HepG2 (cell line): ENCODE data around the gene MBTPS1. TPM values are rescaled to one million over a fixed set of nuclear protein-coding genes. Genes with fewer than 3 reads are reported as not detected.

Experiments
- HOXA5 ChIP-seq: sonication (generic); formaldehyde crosslinking; IDR thresholded peaks from 2 replicates; pipeline ENCODE4 v1.4.0; 2020; ENCODE audit warnings: missing genetic modification reagents
- JDP2 ChIP-seq: sonication (generic); formaldehyde crosslinking; IDR thresholded peaks from 2 replicates; pipeline ENCODE4 v1.8.1; 2022; ENCODE audit warnings: missing genetic modification reagents, borderline replicate concordance
- KAT8 ChIP-seq: IDR thresholded peaks from 2 replicates; pipeline ENCODE4 v1.6.1; 2016; ENCODE audit warnings: missing genetic modification reagents, missing compliant biosample characterization
- KMT2A ChIP-seq: sonication (generic); formaldehyde crosslinking; IDR thresholded peaks from 2 replicates; pipeline ENCODE4 v1.4.0; 2020; ENCODE audit warnings: missing genetic modification reagents
- MIER2 ChIP-seq: IDR thresholded peaks from 2 replicates; pipeline ENCODE4 v1.6.1; 2016; ENCODE audit warnings: missing biosample characterization, missing genetic modification reagents
- NPAS2 ChIP-seq: sonication (generic); formaldehyde crosslinking; IDR thresholded peaks from 2 replicates; pipeline ENCODE4 v1.8.0; 2022; ENCODE audit warnings: mild to moderate bottlenecking, missing genetic modification reagents, borderline replicate concordance
- POGZ ChIP-seq: sonication (generic); formaldehyde crosslinking; IDR thresholded peaks from 2 replicates; pipeline ENCODE4 v1.4.0; 2020; ENCODE audit warnings: mild to moderate bottlenecking, missing genetic modification reagents
- POLR2AphosphoS5 ChIP-seq: IDR thresholded peaks from 2 replicates; pipeline ENCODE4 v1.6.1; 2012; ENCODE audit warnings: low read depth, low read length
- SCMH1 ChIP-seq: sonication (generic); formaldehyde crosslinking; IDR thresholded peaks from 2 replicates; pipeline ENCODE4 v1.9.0; 2021; ENCODE audit warnings: missing genetic modification reagents, mild to moderate bottlenecking, borderline replicate concordance
- SNRNP70 ChIP-seq: fragments of 200-400 bp; formaldehyde crosslinking; IDR thresholded peaks from 2 replicates; pipeline ENCODE4 v1.6.1; 2017; ENCODE audit warnings: mild to moderate bottlenecking, low read depth, low read length, moderate library complexity
- TCF7L2 ChIP-seq: IDR thresholded peaks from 2 replicates; pipeline ENCODE4 v1.6.1; 2011; ENCODE audit warnings: mild to moderate bottlenecking, low read depth, low read length, moderate library complexity
- THAP11 ChIP-seq: IDR thresholded peaks from 2 replicates; pipeline ENCODE4 v1.6.1; 2016; ENCODE audit warnings: missing biosample characterization, missing genetic modification reagents
- WIZ ChIP-seq: sonication (generic); formaldehyde crosslinking; IDR thresholded peaks from 2 replicates; pipeline ENCODE4 v1.5.1; 2020; ENCODE audit warnings: mild to moderate bottlenecking, missing genetic modification reagents
- ZFP36L1 ChIP-seq: sonication (generic); formaldehyde crosslinking; IDR thresholded peaks from 2 replicates; pipeline ENCODE4 v1.8.0; 2022; ENCODE audit warnings: mild to moderate bottlenecking, missing genetic modification reagents, moderate library complexity
- ZNF367 ChIP-seq: sonication (generic); formaldehyde crosslinking; IDR thresholded peaks from 2 replicates; pipeline ENCODE4 v1.4.0; 2020; ENCODE audit warnings: missing genetic modification reagents, borderline replicate concordance
- ZNF382 ChIP-seq: sonication (generic); formaldehyde crosslinking; IDR thresholded peaks from 2 replicates; pipeline ENCODE4 v1.5.0; 2020; ENCODE audit warnings: missing genetic modification reagents, mild to moderate bottlenecking, borderline replicate concordance
- ZNF468 ChIP-seq: sonication (generic); formaldehyde crosslinking; IDR thresholded peaks from 2 replicates; pipeline ENCODE4 v1.8.0; 2022; ENCODE audit warnings: mild to moderate bottlenecking, moderate library complexity, missing genetic modification reagents
- ZNF652 ChIP-seq: IDR thresholded peaks from 2 replicates; pipeline ENCODE4 v1.6.1; 2016; ENCODE audit warnings: low read depth, borderline replicate concordance
- ZNF83 ChIP-seq: sonication (generic); formaldehyde crosslinking; IDR thresholded peaks from 2 replicates; pipeline ENCODE4 v1.4.0; 2020; ENCODE audit warnings: missing genetic modification reagents, mild to moderate bottlenecking, borderline replicate concordance
- ZNF850 ChIP-seq: sonication (generic); formaldehyde crosslinking; conservative IDR thresholded peaks from 2 replicates; pipeline ENCODE4 v1.9.0; 2021; ENCODE audit warnings: mild to moderate bottlenecking, missing genetic modification reagents
- polyA plus RNA-seq, 8 experiments: library from polyadenylated mRNA; depleted of rRNA in 3 of 8; stranded (reverse) in 7 of 8; unstranded in 1 of 8; fragments of >200 nt; fragmentation: Illumina TruSeq in 4 of 8; extraction: Trizol in 4 of 8; gene quantifications; 2 replicates each; pipeline versions ENCODE4 v1.2.1 to v1.2.3, GENCODE V29; 2011 to 2016; ENCODE audit warnings: low read depth in 4 of 8, missing spikeins in 1 of 8, mixed read lengths in 1 of 8; ENCODE audit not compliant: insufficient read depth in 1 of 8
- total RNA-seq, 5 experiments: library from RNA; depleted of rRNA; stranded (reverse); fragments of >200 nt; fragmentation: Illumina TruSeq; extraction: Trizol; gene quantifications; 2 replicates each; pipeline ENCODE4 v1.2.3, GENCODE V29; 2016; ENCODE audit warnings: low read depth in 1 of 5
- TF ChIP-seq, protein P1 (sequence below): sonication (generic); formaldehyde crosslinking; IDR thresholded peaks from 2 replicates; pipeline ENCODE4 v1.8.1; 2023; ENCODE audit warnings: missing genetic modification reagents, inconsistent platforms, borderline replicate concordance
- TF ChIP-seq, protein P2 (sequence below), 2 experiments: sonication (generic) in 1 of 2; formaldehyde crosslinking in 1 of 2; IDR thresholded peaks; 2 replicates each; pipeline versions ENCODE4 v1.4.0 to v1.6.1; 2018 to 2020; ENCODE audit warnings: missing genetic modification reagents in 2 of 2, borderline replicate concordance in 1 of 2, low read depth in 1 of 2, mild to moderate bottlenecking in 1 of 2, missing biosample characterization in 1 of 2
- TF ChIP-seq, protein P3 (sequence below): sonication (generic); formaldehyde crosslinking; IDR thresholded peaks from 2 replicates; pipeline ENCODE4 v1.5.1; 2020; ENCODE audit warnings: missing genetic modification reagents, mild to moderate bottlenecking, borderline replicate concordance
- TF ChIP-seq, protein P4 (sequence below): sonication (generic); formaldehyde crosslinking; IDR thresholded peaks from 2 replicates; pipeline ENCODE4 v1.9.0; 2022; ENCODE audit warnings: missing genetic modification reagents, mild to moderate bottlenecking, borderline replicate concordance

Gene MBTPS1
- total and polyA plus RNA-seq, 2 of the 13 experiments (the other 11 are each of a cell fraction or from before 2014, with no cell fraction given): 56.7 to 91.3 TPM

DNA sequence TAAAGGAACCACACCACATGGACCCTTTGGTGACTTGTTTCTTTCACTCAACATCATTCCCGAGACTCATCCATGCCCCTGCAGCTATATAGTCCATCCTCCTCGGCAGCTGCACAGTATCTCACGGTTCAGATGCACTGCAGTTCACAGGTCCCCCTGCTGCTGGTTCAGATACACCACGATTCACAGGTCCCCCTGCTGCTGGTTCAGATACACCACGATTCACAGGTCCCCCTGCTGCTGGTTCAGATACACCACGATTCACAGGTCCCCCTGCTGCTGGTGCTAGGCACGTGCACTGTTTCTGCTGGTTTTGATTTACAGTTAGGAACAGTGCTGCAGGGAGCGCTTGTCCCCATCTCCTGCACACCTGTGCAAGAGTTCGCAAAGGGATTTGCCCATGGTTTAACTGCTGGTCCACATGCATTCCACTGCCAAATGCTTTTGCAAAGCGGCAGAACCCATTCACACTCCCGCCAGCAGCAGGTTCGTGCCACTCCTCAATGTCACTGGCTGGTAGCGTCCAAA is 24.5 kb upstream of the MBTPS1 start (continued):
- TF ChIP-seq, protein P1, sequence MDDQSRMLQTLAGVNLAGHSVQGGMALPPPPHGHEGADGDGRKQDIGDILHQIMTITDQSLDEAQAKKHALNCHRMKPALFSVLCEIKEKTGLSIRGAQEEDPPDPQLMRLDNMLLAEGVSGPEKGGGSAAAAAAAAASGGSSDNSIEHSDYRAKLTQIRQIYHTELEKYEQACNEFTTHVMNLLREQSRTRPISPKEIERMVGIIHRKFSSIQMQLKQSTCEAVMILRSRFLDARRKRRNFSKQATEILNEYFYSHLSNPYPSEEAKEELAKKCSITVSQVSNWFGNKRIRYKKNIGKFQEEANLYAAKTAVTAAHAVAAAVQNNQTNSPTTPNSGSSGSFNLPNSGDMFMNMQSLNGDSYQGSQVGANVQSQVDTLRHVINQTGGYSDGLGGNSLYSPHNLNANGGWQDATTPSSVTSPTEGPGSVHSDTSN (CRISPR knock-in tag): no peak
- TF ChIP-seq POLR2AphosphoS5: no peak
- no peak for TF ChIP-seq ZNF382 (CRISPR knock-in tag)
- TF ChIP-seq ZNF83: no peak
- TF ChIP-seq, protein P2, sequence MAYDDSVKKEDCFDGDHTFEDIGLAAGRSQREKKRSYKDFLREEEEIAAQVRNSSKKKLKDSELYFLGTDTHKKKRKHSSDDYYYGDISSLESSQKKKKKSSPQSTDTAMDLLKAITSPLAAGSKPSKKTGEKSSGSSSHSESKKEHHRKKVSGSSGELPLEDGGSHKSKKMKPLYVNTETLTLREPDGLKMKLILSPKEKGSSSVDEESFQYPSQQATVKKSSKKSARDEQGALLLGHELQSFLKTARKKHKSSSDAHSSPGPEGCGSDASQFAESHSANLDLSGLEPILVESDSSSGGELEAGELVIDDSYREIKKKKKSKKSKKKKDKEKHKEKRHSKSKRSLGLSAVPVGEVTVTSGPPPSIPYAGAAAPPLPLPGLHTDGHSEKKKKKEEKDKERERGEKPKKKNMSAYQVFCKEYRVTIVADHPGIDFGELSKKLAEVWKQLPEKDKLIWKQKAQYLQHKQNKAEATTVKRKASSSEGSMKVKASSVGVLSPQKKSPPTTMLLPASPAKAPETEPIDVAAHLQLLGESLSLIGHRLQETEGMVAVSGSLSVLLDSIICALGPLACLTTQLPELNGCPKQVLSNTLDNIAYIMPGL (CRISPR knock-in tag; IDR thresholded peaks at IDR 0.05; ENCODE audit: borderline replicate concordance in 1 of 2, low read depth in 1 of 2): peak; percentile 46 to 80; a peak in 2 of 4 replicates
- TF ChIP-seq TCF7L2: no peak
- TF ChIP-seq WIZ (CRISPR knock-in tag): no peak
- TF ChIP-seq SNRNP70: no peak
- TF ChIP-seq, protein P3, sequence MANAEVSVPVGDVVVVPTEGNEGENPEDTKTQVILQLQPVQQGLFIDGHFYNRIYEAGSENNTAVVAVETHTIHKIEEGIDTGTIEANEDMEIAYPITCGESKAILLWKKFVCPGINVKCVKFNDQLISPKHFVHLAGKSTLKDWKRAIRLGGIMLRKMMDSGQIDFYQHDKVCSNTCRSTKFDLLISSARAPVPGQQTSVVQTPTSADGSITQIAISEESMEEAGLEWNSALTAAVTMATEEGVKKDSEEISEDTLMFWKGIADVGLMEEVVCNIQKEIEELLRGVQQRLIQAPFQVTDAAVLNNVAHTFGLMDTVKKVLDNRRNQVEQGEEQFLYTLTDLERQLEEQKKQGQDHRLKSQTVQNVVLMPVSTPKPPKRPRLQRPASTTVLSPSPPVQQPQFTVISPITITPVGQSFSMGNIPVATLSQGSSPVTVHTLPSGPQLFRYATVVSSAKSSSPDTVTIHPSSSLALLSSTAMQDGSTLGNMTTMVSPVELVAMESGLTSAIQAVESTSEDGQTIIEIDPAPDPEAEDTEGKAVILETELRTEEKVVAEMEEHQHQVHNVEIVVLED: peak; percentile 58; the same call in 1 of the 2 replicates
- TF ChIP-seq KAT8 (CRISPR knock-in tag): no peak
- TF ChIP-seq ZNF652: no peak
- no peak for TF ChIP-seq NPAS2
- no peak for TF ChIP-seq JDP2 (CRISPR knock-in tag)
- TF ChIP-seq ZNF468 (CRISPR knock-in tag): no peak
- 0 out of 2 replicates have a peak, but pooled peaks have one; percentile 24 for TF ChIP-seq POGZ (CRISPR knock-in tag)
- TF ChIP-seq, protein P4, sequence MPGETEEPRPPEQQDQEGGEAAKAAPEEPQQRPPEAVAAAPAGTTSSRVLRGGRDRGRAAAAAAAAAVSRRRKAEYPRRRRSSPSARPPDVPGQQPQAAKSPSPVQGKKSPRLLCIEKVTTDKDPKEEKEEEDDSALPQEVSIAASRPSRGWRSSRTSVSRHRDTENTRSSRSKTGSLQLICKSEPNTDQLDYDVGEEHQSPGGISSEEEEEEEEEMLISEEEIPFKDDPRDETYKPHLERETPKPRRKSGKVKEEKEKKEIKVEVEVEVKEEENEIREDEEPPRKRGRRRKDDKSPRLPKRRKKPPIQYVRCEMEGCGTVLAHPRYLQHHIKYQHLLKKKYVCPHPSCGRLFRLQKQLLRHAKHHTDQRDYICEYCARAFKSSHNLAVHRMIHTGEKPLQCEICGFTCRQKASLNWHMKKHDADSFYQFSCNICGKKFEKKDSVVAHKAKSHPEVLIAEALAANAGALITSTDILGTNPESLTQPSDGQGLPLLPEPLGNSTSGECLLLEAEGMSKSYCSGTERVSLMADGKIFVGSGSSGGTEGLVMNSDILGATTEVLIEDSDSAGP (CRISPR knock-in tag): peak; percentile 48; the same call in 1 of the 2 replicates
- no peak for TF ChIP-seq THAP11
- no peak for TF ChIP-seq ZFP36L1 (CRISPR knock-in tag)
- TF ChIP-seq KMT2A: 0 out of 2 replicates have a peak, but pooled peaks have one; percentile 62
- TF ChIP-seq HOXA5 (CRISPR knock-in tag): no peak
- TF ChIP-seq ZNF850: no peak
- TF ChIP-seq SCMH1 (CRISPR knock-in tag): no peak
- no peak for TF ChIP-seq ZNF367 (CRISPR knock-in tag)
- no peak for TF ChIP-seq MIER2 (CRISPR knock-in tag)
